Smooth muscle cell of the brain vasculature (primary cell): ENCODE results near the gene RRAS.
"Not testable (repeated sequence)": the region's sequence is repeated elsewhere in the genome, so short reads cannot be mapped to it uniquely, and the experiment has no call there.

ENCODE experiments used
- DNase-seq: peaks from one replicate; pipeline ENCODE4 v3.0.0-alpha.2; 2012; ENCODE audit warnings: low read depth, low spot score

Gene RRAS

DNA sequence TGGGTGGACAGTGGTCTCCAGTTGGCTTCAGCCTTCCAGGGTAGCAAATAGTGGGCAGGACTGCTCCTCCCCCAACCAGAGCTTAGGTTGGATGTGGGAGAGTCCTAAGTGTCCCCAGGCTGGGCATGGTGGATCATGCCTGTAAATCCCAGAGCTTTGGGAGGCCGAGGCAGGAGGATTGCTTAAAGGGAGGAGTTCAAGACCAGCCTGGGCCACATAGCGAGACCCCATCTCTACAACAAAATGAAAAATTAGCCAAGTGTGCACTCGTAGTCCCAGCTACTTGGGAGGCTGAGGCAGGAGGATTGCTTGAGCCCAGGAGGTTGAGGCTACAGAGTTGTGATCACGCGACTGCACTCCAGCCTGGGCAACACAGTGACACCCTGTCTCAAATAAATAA, 7.4 kb downstream of the RRAS start:
- no peak for DNase-seq

DNA sequence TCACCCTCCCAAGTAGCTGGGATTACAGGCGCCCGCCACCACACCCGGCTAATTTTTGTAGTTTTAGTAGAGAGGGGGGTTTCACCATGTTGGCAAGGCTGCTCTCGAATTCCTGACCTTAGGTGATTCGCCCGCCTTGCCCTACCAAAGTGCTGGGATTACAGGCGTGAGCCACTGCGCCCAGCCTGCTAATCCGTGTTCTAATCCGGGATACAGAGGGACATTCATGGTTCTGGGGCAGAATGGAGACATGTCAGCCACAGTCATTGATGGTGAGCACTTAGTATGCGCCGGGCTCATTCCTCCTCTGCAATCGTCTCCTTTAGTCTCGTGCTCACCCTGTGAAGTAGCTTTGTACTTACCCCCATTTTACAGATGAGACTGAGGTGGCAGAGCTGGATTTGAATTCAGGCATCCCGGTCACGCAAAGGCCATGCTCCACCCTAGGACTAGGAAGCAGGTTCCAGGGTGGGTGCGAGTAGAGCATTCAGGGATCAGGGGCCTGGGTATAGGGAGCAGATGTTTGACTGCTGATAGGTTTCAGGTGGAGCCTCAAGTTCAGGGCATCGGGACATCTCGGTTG, 8.2 kb downstream of the RRAS start:
- DNase-seq, result no peak

DNA sequence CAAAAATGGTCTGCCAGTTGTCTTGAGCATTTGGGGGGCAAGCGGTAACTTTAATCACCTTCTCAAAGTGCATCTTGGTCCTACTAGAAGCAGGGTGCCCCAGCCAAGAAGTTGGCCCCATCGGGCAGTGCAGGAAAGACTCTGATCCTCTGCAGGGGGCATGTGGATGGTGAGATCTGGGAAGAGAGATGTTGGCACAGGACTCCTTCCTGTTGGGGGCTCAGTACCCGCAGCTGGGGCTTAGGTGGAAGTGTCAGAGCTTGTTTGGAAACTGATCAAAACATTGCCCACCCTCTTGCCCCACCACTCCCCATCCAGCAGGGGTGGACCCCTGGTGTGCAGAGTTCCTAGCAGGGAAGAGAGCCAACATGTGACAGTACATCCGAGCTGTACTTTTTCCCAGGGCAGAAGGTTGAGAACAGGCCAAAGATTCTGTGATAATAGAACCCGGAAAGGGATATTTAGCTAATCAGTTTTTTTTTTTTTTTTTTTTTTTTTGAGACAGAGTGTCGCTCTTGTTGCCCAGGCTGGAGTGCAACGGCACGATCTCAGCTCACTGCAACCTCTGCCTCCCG, 8.8 kb downstream of the RRAS start:
- no peak for DNase-seq

DNA sequence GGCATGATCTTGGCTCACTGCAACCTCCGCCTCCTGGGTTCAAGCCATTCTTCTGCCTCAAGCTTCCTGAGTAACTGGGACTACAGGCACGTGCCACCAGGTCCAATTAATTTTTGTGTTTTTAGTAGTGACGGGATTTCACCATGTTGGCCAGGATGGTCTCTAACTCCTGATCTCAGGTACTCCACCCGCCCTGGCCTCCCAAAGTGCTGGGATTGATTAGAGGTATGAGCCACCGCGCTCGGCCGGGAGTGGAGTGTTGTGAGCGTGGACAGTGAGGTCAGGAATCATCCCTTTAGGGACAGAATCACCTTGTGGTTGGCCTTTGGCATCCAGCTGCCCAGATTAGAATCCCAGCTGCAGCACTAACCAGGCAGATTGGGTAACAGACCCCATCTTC, 10.3 kb downstream of the RRAS start:
- no peak for DNase-seq

DNA sequence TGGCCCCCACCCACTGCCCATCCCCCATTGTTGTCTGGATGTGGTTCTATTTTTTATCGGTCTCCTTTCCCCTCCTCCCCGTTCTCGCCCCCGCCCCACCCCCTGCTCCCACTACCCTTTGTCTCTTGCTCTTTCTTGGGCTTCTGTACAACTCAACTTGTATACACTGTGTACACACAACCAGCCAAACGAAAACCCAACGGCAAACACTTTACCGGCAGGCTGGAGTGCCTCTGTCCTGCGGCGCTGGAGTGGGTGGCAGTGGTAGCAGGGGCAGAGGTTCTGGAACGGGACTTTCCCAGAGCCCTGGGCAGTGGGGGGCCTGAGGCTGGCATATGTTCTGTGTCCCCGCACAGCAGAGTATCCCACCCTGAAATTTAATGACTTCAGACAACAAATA, 13.7 kb downstream of the RRAS start:
- no peak for DNase-seq

DNA sequence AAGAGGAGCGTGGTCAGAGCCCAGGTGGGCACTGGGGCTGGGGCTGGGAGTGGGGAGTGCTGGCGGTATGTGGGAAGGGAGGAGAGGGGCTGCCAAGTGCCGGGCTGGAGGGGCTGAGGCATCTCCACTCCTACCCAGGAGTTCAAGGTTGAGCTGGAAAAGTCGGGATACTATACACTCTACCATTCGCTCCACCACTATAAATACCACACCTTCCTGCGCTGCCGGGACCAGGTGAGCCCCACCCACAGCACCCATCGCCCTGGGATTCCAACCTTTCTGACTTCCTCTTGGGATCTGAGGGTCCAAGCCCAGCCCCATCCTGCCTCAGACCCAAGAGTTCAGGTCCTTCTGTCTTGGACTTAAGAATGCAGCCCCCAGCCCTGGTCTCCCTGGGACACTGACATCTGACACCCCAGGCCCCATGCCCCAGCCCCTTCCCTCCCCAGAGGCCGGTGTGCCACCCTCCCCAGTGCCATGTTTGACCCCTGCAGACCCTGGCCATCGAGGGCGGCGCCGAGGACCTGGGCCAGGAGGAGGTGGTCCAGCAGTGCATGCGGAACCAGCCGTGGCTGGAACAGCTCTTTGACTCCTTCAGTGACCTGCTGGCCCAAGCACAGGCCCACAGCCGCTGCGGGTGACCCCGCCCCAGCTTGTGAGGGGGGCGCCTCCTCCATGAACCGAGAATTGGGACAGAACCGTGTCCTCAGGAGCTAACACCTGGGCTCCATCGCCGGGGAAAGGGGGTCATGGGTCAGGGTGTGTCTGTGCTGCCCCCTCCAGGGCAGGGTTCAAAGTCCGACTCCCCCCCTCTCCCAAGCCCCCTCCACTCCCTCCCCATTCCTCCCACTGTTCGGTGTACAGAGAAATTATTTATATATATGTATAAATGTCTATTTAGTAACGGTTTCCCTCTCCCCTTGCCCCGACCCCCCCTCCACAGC, 14.7 kb downstream of the RRAS start:
- no peak for DNase-seq

DNA sequence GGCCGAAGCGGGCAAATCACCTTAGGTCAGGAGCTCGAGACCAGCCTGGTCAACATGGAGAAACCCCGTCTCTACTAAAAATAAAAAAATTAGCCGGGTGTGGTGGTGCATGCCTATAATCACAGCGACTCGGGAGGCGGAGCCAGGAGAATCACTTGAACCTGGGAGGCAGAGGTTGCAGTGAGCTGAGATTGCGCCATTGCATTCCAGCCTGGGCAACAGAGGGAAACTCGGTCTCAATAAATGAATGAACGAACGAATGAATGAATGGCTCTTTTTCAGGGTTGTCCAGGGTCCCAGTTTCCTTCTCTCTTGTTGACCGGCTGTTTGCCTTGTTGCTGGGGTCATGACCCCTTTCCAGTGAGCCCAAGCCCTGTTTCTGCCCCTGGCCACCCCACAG, 22.1 kb downstream of the RRAS start:
- DNase-seq, result not testable (repeated sequence)

DNA sequence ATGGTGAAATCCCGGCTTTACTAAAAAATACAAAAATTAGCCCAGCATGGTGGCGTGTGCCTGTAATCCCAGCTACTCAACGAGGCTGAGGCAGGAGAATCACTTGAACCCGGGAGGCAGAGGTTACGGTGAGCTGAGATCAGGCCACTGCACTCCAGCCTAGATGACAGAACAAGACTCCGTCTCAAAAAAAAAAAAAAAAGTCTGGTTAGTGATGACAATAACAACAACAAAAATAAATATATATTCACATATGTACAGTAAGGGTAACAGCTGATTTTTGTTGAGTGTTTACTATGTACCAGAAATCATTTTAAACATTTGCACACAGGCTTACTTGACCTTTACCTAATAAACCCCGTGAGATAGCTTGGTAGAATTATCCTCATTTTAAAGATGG, 23.0 kb downstream of the RRAS start:
- no peak for DNase-seq

DNA sequence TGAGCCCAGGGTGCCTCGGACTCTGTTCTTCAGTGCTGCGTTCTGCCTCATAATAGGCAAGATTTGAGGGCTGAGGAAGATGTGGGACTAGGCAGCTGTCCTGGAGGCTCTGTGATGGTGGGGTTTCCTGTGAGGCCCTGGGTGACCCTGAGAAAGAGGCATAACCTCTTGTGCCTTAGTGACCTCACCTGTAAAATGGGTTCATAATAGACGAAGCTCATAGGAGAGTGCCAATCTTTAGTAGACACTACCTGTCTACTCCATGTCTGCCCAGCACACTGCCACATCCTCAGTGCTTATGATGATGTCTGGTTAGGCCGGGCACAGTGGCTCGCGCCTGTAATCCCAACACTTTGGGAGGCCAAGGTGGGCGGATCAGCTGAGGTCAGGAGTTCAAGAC, 23.4 kb downstream of the RRAS start:
- no peak for DNase-seq

DNA sequence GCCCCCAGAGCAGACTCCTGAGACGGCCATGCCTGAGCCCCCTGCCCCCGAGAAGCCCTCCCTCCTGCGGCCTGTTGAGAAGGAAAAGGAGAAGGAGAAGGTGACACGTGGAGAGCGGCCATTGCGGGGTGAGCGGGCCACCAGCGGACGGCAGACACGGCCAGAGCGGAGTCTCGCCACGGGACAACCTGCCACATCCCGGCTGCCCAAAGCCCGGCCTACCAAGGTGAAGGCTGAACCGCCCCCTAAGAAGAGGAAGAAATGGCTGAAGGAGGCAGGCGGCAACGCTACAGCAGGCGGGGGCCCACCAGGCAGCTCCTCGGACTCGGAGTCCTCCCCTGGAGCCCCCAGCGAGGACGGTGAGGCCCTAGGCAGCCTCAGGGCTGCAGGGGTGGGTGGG, 24.1 kb downstream of the RRAS start:
- DNase-seq, result no peak

DNA sequence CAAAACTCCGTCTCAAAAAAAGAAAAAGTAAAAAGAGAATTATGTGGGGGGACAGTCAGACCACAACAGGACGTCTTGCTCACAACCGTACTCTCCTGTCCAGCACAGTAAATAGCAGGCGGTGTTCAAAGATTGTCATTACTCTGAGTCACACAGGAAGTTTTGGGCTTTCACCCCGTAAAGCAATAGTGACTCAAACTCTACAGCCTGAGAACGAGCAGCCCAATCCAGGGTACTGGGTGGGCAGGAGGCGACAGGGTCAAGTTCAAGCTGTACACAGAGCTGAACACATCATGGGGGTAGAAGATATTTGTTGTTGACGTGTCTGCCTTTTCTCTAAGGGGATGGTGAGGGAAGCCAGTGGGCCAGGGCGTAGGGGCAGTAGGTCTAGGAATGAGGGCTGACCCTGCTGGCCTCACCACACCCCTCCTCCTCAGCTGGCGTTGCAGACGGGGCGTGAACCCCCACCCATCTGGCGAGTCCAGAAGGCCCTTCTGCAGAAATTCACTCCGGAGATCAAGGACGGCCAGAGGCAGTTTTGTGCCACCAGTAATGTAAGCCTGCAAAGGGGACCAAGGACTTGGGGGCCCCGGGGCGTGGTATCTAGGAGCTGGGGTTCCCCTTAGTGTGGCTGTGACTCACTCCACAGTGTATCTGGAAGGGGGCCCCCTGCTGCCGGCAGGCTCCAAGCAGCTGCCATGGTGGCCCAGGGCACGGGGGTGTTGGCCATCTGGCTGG, 25.7 kb downstream of the RRAS start:
- DNase-seq, result no peak

DNA sequence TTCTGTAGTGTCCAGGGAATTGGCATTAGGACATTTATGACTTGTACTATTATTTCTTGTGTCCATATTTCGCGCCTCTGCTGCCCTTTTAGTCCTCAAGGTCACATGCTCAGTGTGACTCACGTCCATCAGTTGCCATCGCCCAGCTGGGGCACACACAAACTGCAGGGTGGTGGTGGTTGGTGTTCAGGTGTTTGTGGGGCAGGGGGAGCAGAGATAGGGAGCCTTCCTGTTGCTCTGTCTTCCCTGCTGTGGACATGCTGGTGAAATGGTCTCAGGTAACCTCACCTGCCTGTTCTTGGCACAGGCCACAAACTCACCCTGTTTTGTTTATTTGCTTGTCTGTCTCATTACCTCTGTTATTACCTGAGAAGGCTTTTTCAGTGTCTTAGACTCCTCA, 26.6 kb downstream of the RRAS start:
- DNase-seq, result no peak

DNA sequence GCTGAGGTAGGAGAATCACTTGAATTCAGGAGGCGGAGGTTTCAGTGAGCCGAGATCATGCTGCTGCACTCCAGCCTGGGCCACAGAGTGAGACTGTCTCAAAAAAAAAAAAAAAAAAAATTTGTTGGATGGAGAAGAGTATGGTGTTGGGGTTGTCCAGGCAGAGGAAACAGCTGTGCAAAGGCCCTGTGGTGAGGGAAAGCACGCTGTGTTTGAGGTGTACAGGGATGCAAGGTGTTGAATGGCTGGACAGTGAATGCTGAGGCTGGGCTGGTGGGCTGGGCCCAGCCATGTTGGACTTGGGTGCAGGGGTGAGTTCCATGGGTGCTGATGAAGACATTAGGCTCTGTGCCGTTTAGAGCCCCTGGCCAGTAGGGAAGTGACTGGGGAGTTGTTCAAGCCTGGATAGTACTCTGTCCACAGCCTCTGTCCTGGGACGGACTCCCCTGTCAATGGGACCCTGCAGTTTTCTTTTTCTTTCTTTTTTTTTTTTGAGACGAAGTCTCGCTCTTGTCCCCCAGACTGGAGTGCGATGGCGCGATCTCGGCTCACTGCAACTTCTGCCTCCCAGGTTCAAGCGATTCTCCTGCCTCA, 30.3 kb downstream of the RRAS start:
- DNase-seq, result no peak

DNA sequence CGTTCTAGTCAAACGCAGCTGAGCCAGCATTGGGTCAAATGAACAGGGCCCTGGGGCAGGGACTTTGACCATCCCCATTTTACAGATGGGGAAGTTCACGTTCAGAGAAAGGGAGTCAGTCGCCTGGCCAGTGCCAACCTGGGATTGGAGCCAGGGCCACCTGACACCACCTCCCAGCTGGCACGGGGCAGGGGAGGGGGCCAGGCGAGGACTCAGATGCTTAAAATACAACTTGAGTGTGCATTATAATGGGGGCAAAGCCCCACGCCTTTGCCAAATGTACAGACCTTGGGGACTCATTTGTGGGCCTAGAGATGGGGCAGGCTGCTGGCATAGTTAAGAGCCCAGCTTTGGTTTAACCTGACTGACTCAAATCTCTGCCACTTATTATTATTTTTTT, 34.3 kb downstream of the RRAS start:
- DNase-seq, result no peak

DNA sequence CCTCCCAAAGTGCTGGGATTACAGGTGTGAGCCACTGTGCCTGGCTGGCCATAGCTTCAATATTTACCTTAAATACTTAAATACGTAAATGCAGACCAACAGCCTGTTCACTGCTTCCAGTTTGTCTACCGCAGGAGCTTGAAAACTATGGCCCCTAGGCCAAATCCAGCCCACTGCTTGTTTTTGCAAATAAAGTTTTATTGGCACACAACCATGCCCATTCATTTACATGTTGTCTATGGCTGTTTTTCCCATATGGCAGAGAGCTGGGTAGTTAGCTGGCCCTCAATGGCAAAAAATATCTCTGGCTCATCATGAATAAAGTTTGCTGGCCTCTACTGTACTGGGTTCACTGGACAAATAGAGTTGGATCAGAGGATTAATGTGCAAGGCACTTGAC, 37.1 kb downstream of the RRAS start:
- DNase-seq, result no peak

DNA sequence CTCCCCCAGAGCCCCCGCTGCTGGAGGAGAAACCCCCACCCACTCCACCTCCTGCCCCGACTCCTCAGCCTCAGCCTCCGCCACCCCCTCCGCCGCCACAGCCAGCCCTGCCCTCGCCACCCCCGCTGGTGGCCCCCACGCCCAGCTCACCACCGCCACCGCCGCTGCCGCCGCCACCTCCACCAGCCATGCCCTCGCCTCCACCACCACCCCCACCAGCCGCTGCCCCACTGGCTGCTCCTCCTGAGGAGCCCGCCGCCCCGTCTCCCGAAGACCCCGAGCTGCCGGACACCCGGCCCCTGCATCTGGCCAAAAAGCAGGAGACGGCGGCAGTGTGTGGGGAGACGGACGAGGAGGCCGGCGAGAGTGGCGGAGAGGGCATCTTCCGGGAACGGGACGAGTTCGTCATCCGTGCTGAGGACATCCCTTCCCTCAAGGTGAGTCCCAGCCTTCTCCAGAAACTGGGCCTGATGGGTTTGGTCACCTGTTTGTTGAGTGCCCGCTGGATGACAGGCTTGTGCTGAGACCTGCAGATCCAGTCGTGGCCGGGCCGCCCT, 38.4 kb downstream of the RRAS start:
- DNase-seq, result no peak

DNA sequence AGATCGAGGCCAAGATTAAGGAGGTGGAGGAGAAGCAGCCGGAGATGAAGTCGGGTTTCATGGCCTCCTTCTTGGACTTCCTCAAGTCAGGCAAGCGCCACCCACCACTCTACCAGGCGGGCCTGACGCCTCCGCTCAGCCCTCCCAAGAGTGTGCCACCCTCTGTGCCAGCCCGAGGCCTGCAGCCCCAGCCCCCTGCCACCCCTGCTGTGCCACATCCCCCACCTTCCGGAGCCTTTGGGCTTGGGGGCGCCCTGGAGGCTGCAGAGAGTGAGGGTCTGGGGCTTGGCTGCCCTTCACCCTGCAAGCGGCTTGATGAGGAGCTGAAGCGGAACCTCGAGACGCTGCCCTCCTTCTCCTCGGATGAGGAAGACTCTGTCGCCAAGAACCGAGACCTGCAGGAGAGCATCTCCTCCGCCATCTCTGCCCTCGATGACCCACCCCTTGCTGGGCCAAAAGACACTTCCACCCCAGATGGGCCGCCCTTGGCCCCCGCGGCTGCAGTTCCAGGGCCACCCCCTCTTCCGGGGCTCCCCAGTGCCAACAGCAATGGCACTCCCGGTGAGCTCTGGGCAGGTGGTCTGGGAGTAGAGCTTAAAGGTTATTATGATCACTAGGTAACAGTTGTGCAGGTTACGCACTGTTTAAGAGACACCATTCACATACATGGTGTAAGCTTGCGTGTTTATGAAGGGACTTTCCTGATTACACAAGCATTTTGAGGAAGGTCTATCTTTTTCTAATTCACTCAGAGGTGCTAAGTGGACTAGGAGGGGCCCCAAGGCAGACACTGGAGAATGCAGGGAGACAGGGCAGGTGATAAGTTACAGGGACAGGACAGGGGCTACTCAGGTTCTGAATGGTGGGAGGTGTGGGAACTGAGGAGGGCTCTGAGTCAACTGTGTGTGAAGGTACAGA, 40.3 kb downstream of the RRAS start:
- DNase-seq, result no peak

DNA sequence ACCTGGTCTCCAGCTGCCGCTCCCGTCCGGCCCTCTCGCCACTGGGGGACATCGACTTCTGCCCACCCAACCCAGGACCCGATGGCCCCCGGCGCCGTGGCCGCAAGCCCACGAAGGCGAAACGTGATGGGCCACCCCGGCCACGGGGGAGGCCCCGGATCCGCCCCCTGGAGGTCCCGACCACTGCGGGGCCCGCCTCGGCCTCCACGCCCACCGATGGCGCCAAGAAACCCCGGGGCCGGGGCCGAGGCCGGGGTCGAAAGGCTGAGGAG, 42.3 kb downstream of the RRAS start:
- no peak for DNase-seq

DNA sequence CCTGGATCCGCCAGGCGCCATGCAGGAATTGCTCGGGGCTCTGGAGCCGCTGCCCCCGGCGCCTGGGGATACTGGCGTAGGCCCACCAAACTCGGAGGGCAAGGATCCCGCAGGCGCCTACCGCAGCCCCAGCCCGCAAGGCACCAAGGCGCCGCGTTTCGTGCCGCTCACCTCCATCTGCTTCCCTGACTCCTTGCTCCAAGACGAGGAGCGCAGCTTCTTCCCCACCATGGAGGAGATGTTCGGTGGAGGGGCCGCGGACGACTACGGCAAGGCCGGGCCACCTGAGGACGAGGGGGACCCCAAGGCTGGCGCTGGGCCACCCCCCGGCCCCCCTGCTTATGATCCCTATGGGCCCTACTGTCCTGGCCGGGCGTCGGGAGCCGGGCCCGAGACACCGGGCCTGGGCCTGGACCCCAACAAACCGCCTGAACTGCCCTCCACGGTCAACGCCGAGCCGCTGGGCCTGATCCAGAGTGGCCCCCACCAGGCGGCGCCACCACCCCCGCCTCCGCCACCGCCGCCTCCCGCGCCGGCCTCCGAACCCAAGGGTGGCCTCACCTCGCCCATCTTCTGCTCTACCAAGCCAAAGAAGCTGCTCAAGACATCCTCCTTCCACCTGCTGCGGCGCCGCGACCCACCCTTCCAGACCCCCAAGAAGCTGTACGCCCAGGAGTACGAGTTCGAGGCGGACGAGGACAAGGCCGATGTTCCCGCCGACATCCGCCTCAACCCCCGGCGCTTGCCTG, 42.8 kb downstream of the RRAS start:
- no peak for DNase-seq

DNA sequence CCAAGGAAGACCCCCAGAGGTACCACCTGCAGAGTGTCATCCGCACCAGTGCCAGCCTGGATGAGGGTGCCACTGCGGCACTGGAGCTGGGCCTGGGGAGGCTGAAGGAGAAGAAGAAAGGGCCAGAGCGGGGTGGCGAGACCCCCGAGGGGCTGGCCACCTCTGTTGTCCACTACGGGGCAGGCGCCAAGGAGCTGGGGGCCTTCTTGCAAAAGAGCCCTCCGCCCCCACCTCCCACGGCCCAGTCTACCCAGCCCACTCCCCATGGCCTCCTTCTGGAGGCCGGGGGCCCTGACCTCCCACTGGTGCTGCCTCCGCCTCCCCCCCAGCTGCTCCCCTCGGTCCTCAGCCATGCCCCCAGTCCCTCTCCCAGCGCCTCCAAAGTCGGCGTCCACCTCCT, 43.5 kb downstream of the RRAS start:
- DNase-seq, result no peak
